Neutrophil (primary cell): ENCODE data around the gene RPL29.

Experiments used
- H3K27ac ChIP-seq: fragments of 200-600 bp; sonication (generic); 2 replicates; pipeline ENCODE4 v1.5.1; 2016; ENCODE audit warnings: mild to moderate bottlenecking, moderate library complexity
- H3K27me3 ChIP-seq: fragments of 200-600 bp; sonication (generic); 2 replicates; pipeline ENCODE4 v1.6.0; 2016; ENCODE audit warnings: mild to moderate bottlenecking
- H3K36me3 ChIP-seq: fragments of 200-600 bp; sonication (generic); 2 replicates; pipeline ENCODE4 v1.5.1; 2017
- H3K4me1 ChIP-seq, 2 experiments: fragments of 200-600 bp in 1 of 2; sonication (generic) in 1 of 2; 1 replicate in 1 of 2; 2 replicates in 1 of 2; pipeline versions ENCODE4 v1.5.1 to v1.6.1; 2013 to 2016; ENCODE audit warnings: low read depth in 1 of 2, low read length in 1 of 2, mild to moderate bottlenecking in 1 of 2, moderate library complexity in 1 of 2; ENCODE audit not compliant: control insufficient read depth in 1 of 2, insufficient read depth in 1 of 2
- H3K4me3 ChIP-seq, 2 experiments: fragments of 200-600 bp in 1 of 2; sonication (generic) in 1 of 2; 1 replicate in 1 of 2; 2 replicates in 1 of 2; pipeline ENCODE4 v1.5.1; 2013 to 2016; ENCODE audit warnings: low read depth in 1 of 2, low read length in 1 of 2, mild to moderate bottlenecking in 1 of 2, moderate library complexity in 1 of 2
- H3K9me3 ChIP-seq: fragments of 200-600 bp; sonication (generic); 2 replicates; pipeline ENCODE4 v1.5.1; 2016
- CTCF ChIP-seq: fragments of 200-600 bp; sonication (generic); IDR thresholded peaks from 2 replicates; pipeline ENCODE4 v1.5.1; 2016; ENCODE audit warnings: antibody characterized with exemption

RPL29 gene

GRCh38 chr3:51977446-51978142 is 18.1 kb downstream of the RPL29 start:
- no peak overlapping the region for H3K4me3 ChIP-seq
- no peaks in the 10 kb centered on the region for H3K36me3 ChIP-seq
- no peak overlapping the region for H3K27ac ChIP-seq
- H3K27me3 ChIP-seq = peaks cover 9% of the 10 kb centered on the region
- H3K4me1 ChIP-seq = peaks cover 30 to 34% of the 10 kb centered on the region in 2 experiments
- TF ChIP-seq CTCF = no peak
- H3K9me3 ChIP-seq = no peaks in the 10 kb centered on the region

- Histone ChIP-seq H3K27ac (no peak overlapping the region), H3K27me3 (peaks cover 9% of the 10 kb centered on the region), H3K36me3 (no peaks in the 10 kb centered on the region), H3K9me3 (no peaks in the 10 kb centered on the region), H3K4me1 (peaks cover 26 to 27% of the 10 kb centered on the region in 2 experiments), H3K4me3 (peak overlapping the region; percentile 76)
- TF ChIP-seq CTCF = no peak
Observed at GRCh38 chr3:51975852-51976549, 19.7 kb downstream of the RPL29 start.

GRCh38 chr3:51974963-51975851 is 20.5 kb downstream of the RPL29 start, which contains the start of gene ABHD14A:
TSS of gene ABHD14A (plus strand) at chr3:51975064. CDS start at chr3:51975136, 72 bp downstream.
- no peaks in the 10 kb centered on the region for H3K36me3 ChIP-seq
- peak within 1 kb of the TSS; percentile 45 for H3K27ac ChIP-seq

GRCh38 chr3:51974277-51974962 is 21.3 kb downstream of the RPL29 start:
- TF ChIP-seq CTCF = peak; percentile 36
- H3K27me3 ChIP-seq = peaks cover 15% of the 10 kb centered on the region

More at GRCh38 chr3:51974963-51975851, 20.5 kb downstream of the RPL29 start, which contains the start of gene ABHD14A:
- H3K4me3 ChIP-seq = peak within 1 kb of the TSS; percentile 76
- H3K4me1 ChIP-seq = peaks cover 26 to 27% of the 10 kb centered on the region in 2 experiments
- no peak for TF ChIP-seq CTCF
- H3K9me3 ChIP-seq = no peaks in the 10 kb centered on the region
- H3K27me3 ChIP-seq = peaks cover 9% of the 10 kb centered on the region

GRCh38 chr3:51971350-51971749 is 24.3 kb downstream of the RPL29 start:
- Histone ChIP-seq H3K4me1 (peaks cover 30 to 41% of the 10 kb centered on the region in 2 experiments), H3K36me3 (no peaks in the 10 kb centered on the region), H3K9me3 (no peaks in the 10 kb centered on the region), H3K27me3 (peaks cover 46% of the 10 kb centered on the region), H3K4me3 (no peak overlapping the region), H3K27ac (no peak overlapping the region)
- no peak for TF ChIP-seq CTCF

More at GRCh38 chr3:51974277-51974962, 21.3 kb downstream of the RPL29 start:
- Histone ChIP-seq H3K9me3 (no peaks in the 10 kb centered on the region), H3K4me1 (peaks cover 26 to 27% of the 10 kb centered on the region in 2 experiments), H3K36me3 (no peaks in the 10 kb centered on the region), H3K4me3 (peak overlapping the region; percentile 76), H3K27ac (peak overlapping the region; percentile 45)
